Fibroblast of peridontal ligament (primary cell): ENCODE measurements around the gene VPS41.
"Not testable (repeated sequence)": the region's sequence is repeated elsewhere in the genome, so short reads cannot be mapped to it uniquely, and the experiment has no call there.

Experiments
- DNase-seq: peaks from one replicate; pipeline ENCODE4 v3.0.0-alpha.2; 2010; ENCODE audit errors: extremely low read depth

The VPS41 gene

GRCh38 chr7:38854947-38855346 is 54.0 kb downstream of the VPS41 start:
- DNase-seq: not testable (repeated sequence)

DNA sequence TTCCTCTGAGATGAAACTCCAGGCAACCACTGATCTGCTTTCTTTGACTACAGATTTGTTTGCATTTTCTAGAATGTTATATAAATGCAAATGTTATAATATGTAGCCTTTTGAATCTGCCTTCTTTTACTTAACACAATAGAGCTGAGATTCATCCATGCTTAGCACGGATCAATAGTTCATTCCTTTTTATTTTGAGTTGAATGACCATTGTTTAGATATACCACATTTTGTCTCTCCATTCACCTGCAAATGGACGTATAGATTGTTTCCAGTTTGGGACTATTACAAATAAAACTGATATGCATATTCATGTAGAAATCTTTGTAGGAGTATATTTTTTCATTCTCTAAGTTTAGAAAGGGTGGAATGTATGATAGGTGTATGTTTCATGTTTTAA is 57.7 kb downstream of the VPS41 start:
- DNase-seq: no peak

DNA sequence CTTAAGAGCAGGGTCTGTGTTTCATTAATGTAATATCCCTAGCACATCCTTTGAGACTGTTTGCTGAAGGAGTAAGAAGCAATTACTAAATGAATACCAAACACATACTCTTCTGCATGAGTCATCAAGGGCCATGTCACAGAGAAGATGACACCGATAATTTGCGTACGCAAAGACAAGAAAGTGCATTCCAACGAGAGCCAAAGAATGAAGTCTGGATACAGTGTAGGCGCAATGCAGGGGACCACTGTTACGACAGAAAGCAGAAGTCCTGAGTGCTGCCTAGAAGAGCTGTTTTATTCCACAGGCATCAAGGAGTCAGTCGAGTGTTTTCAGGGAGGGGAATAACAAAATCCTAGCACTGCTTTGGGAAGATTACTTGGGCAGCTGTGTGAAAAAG is 62.7 kb downstream of the VPS41 start:
- DNase-seq: no peak

- no peak for DNase-seq
Measured at GRCh38 chr7:38844952-38845563, 63.9 kb downstream of the VPS41 start.

- peak; percentile 37 for DNase-seq
Measured at GRCh38 chr7:38842746-38843145, 66.2 kb downstream of the VPS41 start.

GRCh38 chr7:38840736-38841460 is 68.1 kb downstream of the VPS41 start:
- DNase-seq: peak; percentile 90

- DNase-seq: no peak
Measured at GRCh38 chr7:38839851-38840250, 69.1 kb downstream of the VPS41 start.

DNA sequence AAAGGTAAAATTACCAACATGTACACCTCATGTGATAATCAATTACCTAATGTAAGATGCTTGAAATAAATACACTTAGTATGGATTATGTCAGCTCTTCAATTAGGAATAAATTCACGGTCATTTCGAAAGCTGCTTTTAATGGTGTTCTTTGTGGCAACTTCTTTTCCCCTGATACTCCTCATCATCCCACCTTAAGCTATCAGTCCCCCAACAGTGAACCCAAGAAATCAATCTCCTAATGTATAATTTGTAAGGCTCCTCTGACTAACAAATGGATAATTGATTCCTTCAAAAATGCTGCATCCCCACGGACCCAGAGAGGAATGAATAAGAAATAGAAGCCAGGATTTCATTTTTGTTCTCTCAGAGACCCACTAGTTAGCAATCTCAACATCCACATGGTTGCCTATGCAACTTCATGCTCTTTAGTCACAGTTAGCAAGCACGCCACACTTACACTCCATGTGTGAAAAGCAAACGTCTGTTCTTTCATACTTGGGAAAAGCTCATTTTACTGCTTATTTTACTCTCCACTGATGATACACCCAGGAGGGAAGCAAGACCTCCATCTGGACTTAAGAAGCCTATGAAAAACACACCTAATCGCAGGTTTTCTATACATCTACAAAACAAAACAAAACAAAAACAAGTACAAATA is 70.1 kb downstream of the VPS41 start:
- DNase-seq: no peak

GRCh38 chr7:38834357-38834756 is 74.6 kb downstream of the VPS41 start:
- no peak for DNase-seq

- no peak for DNase-seq
Measured at GRCh38 chr7:38833329-38833728, 75.7 kb downstream of the VPS41 start.

GRCh38 chr7:38831259-38831996 is 77.6 kb downstream of the VPS41 start:
- no peak for DNase-seq

DNA sequence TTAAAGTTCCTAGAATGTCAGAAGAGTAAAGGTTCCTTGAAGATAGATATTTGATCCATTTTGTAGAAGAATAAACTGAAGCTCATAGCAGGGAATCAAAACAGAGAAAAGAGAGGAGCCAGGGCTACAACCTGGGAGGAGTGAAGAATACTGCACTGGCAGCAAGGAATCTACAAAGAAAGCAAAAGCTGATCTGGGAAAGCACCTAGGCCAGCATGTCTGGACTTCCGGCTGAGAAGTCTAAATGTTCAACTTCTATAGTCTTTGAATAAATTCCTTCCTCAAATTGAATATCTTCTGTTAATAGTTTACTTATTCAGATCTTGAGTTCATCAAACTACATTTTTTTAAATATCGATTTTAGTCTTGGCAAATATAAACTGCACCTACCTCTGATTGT is 78.2 kb downstream of the VPS41 start:
- no peak for DNase-seq

GRCh38 chr7:38829488-38830165 is 79.4 kb downstream of the VPS41 start:
- DNase-seq: no peak

DNA sequence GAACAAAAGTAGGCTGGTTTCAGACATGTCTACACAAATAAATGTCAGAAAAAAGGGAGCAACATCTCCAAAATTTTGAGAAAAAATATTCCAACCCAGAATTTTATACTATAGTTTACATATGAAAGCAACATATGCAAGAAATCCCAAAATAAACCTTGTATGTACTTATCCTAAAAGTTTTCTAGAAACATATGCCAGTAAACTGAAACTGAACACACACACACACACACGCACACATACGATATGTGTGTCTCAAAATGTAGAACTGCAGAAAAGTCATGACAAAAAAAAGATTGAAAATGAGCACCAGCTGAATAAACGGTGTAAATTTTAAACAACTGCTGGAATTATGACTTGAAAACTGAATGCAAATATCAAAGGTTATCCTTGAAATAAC is 81.0 kb downstream of the VPS41 start:
- DNase-seq: no peak

GRCh38 chr7:38825721-38826440 is 83.1 kb downstream of the VPS41 start:
- DNase-seq: no peak

DNA sequence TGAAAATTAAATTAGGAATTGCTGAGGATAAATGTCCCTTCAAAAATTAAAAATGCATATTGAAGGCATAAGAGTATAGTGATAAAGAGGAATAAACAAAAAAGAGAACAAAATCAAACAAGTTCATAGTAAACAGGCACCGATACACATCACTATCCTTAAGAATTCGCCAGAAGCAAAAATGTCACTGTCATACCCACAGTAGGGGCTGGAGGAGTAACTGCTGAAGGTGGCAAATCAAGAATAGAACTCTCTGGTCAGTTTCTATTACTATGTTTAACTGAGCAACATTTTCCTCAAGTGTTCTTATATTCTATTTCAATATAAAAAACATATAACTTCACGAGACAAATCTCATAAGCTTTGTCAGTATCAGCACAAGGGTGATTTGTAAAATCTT is 84.0 kb downstream of the VPS41 start:
- no peak for DNase-seq

DNA sequence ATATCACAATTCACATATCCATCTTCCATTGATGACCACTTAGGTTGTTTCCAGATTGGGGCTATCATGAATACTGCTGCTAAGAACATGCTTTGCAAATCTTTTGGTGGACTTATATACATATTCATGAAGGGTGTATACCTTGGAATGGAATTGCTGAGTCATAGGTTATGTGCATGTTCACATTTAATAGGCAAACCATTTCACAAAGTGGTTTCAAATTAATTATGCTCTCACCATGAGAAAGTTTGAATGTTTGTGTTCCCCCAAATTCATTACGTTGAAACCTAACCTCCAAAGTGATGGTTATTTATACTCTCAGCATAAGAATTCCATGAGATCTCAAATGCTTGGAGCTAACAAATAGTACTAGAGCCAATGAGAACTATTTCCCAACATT is 86.4 kb downstream of the VPS41 start:
- no peak for DNase-seq

- DNase-seq: no peak
Measured at GRCh38 chr7:38820571-38820970, 88.4 kb downstream of the VPS41 start.

- no peak for DNase-seq
Measured at GRCh38 chr7:38819463-38819862, 89.5 kb downstream of the VPS41 start.

DNA sequence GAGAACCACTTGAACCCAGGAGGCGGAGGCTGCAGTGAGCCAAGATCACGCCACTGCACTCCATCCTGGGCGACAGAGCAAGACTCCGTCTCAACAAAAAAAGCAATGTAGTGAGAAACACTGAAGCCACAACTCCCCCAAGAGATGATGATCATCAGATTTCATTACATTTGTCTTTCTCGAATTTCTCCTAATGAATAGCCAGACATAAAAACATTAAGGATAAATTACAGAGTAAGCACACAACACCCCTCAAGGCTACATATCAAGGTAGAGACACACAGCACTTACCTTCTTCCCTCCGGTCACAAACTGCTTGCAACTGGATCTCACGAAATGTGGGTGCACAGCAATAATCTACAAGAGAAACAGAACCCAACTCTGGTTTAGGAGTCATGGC is 91.5 kb downstream of the VPS41 start:
- no peak for DNase-seq

- DNase-seq: no peak
Measured at GRCh38 chr7:38813768-38814167, 95.2 kb downstream of the VPS41 start.
